NCI-H748 (cell line): Measurements from ENCODE around the gene TRIP12.
"Not testable (repeated sequence)": the region's sequence is repeated elsewhere in the genome, so short reads cannot be mapped to it uniquely, and the experiment has no call there.

Experiments used
- DNase-seq: peaks from one replicate; lab custom pipeline; 2025; ENCODE audit not compliant: unreplicated experiment; lab: John Stamatoyannopoulos, UW

TRIP12 gene

DNA sequence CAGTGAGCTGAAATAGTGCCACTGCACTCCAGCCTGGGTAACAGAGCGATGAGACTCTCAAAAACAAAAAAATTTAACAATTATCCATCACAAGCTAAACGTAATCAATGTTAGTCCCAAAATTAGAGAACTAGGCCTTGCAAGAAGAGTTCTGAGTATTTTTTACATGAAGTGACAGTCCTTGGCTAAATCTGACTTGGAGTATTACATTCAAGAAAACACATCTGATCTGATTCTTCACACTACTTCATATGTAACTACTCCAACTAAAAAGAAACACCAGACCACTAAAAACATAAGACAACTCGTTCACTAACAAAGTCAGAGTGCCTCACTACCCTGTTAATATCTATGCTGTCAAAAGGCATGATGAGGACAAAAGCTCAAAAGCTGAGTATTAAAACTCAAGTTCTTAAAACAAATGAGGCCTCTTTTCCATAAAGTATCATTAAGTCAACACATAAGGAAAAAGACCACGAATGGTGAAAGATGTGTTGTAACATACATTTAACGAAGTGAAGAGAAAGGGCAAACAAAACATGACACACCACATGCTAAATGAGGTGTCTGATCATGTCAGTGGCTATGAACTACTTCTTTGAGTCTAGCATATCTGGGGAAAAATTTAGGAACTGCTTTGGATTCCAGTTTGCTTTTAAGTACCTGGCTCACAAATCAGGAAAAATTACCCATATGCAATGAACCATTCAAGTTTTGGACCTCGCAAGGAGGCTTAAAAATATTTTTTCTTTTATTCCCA is 42.4 kb downstream of the TRIP12 start:
- no peak for DNase-seq

DNA sequence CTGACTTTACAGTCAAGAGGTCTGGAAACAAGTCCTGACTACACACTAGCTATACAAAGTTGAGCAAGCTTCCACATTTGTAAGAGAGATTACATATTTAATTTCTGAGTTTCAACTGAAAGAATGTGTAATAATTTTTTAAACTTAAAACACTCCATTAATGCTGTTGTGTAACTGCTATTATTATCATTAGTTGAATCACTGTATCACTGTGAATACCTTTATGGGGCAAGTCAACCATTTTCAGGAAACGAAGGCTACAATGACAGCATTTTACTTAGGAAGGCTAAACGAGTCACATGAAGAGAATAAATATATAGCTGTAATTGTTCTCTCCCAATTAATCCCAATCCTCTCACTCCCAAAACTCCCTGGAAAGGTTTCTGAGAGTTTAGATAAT is 46.3 kb downstream of the TRIP12 start:
- no peak for DNase-seq

DNA sequence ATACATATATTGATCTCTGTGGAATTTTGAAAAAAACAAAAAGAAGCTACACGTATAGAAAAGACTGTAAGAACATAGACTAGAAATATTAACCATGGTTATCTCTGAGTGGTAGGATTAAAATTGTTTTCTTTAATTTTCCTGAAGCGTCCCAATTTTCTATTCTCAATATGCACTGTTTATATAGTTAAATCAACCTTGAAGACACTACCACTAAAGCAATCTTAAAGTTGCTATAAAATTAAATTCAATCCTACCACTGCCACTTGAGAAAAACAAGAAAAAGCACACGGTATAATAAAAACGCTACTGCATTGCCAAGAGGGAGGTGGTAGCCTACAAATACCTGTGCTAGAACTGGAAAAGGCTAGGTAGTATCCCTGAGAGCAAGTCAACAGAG is 47.2 kb downstream of the TRIP12 start:
- DNase-seq = no peak

DNA sequence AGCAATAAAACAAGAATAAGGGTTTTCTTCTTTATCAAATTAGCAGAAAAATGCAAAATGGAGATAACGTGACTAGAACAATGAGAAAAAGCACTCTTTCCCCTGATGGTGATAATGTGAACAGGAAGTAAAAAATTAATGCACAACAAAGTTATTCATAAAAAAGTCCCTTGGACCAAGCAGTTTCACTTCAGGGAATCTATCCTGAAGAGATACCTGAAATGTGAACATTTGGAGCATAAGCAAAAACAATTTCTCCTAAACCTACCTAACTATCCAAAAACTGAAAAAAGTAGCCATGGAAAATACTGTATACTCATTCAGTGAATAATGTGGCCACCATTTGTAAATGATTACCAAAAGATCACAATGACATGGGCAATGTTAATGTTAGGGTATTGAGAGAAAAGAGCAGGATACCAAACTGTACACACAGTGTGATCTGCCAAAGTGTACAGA is 48.7 kb downstream of the TRIP12 start:
- no peak for DNase-seq

DNA sequence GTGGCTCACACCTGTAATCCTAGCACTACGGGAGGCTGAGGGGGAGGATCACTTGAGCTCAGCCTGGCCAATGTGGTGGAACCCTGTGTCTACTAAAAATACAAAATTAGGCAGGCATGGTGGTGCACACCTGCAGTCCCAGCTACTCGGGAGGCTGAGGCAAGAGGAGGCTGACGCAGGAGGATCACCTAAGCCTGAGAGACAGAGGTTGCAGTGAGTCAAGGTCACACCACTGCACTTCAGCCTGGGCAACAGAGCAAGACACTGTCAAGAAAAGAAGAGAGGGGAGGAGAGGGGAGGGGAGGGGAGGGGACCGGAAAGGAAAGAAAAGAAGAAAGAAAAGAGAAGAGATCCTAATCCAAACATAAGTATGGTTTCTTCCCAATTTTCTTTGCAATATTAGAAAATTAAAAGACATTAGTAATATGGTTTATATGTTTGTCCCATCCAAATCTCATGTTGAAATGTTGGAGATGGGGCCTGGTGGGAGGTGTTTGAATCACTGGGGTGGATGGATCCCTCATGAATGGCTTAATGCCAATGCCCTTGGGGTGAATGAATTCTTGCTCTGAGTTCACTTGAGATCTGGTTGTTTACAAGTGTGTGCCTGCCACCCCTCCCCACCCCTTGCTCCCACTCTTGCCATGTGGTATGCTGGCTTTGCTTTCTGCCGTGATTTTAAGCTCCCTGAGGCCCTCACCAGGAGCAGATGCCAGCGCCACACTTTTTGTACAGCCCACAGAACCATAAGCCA is 50.7 kb downstream of the TRIP12 start:
- DNase-seq = no peak

DNA sequence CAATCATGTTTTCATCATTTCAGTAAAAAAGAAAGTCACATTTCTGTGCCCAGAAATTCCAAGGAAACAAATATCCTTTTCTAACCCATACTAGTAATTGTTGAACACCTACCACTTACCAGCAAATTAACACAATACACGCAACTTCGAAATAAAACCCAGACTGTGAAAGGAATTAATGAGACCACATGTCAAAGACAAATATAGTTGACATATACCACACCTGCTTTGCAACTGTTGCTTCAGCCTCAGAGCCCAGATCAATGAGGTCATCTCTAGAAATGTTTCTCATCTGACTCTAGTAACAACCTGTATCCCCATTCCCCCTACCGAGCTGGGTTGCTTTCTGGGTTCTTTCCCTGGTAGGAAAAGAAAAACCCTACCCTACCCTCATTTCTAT is 52.6 kb downstream of the TRIP12 start:
- no peak for DNase-seq

DNA sequence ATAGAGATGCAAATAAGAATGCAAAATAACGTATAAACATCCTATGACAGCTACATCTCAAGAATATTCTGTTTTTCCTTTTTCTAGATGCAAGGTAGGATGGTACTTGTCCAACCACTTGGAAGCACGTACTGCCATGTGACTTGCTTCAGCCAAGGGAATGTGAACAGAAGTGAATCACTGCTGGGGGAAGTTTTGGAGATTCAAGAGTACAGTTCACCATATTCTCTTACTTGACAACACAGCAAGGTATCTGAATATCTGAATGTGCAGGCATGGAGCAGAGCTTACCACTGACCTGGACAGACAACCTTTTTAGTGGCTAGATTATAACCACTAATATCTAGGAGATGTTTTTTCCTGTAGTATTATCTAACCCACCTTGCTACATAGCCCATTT is 53.0 kb downstream of the TRIP12 start:
- no peak for DNase-seq

DNA sequence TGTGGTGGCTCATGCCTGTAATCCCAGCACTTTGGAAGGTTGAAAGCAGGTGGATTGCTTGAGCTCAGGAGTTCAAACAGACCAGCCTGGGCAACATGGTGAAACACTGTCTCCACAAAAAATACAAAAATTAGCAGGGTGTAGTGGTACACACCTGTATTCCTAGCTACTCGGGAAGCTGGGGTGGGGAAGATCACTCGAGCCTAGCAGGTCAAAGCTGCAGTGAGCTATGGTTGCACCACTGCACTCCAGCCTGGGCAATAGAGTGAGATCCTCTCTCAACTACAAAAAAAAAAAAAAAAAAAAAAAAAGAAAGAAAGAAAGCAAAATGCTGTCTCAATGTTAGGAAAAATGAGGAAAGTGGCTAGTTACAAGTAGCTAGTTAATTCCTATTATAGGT is 56.8 kb downstream of the TRIP12 start:
- DNase-seq = no peak

DNA sequence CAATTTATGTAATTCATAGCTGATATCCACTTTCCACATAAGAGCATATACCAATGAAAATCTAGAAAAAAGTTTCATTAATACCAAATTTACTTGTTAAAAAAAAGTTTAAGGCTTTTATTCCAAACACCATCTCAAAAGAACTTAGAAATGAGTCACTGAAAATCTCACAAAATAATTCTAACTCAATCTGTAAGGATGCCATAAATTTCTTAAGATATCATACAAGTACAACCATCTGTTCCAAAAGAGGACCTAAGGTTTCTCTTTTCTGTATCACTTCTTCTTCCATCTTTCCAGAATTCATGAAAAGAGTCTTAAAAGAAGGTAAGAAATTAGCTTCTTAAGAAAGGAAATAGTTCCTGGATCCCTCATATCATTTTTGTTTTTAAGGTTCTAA is 60.4 kb downstream of the TRIP12 start:
- no peak for DNase-seq

DNA sequence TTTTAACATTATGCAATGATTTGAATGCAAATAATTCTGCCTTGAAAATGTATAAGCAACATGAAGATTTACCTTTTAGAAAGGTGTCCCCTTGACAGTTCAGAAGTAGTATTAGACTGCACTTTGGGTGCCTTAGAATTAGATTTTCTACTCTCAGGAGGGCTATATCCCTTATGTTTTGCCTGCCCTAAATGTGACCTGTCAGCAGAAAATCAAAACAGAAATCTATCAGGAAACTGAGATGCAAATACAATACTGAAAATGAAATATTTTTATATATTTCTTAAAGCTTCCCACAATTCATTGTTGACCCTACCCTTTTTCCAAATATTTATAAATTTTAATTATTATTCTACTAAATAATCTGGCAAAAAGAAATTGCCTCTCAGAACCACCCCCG is 61.5 kb downstream of the TRIP12 start:
- DNase-seq = no peak

DNA sequence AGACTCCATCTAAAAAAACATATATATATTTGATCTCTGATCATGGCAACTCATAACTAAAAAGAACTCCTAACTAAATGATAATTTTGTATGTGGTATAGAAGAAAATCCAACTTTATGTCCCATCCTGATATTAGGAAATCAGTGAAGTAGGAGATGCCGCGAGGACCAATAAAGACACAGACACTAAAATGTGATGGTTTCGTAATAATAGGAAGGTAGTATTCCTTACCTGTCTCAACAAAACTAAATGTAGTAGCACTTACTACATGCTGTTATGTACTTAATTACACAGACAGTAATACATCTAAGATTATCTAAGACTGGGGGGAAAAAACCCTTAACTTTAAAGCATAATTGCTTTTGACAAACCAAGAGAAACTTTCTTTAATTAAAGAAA is 63.5 kb downstream of the TRIP12 start:
- DNase-seq = no peak

DNA sequence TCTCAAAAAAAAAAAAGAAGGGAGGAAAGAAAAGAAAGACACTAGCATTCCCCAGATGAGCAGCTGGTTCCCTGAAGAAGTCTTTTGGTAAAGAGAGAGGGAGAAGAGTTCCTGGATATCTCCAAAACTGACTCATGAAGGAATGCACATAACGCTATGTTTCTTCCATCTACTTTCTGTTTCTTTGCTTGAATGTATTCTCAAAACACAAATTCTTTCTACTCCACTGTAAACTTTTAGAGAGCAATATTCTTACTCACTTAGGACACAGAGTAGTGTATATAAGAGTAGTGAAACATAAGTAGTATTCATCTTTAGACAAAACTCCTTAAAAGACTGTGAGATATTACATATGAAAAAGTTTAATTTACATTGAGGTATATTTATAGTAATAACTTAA is 64.2 kb downstream of the TRIP12 start:
- DNase-seq = no peak

DNA sequence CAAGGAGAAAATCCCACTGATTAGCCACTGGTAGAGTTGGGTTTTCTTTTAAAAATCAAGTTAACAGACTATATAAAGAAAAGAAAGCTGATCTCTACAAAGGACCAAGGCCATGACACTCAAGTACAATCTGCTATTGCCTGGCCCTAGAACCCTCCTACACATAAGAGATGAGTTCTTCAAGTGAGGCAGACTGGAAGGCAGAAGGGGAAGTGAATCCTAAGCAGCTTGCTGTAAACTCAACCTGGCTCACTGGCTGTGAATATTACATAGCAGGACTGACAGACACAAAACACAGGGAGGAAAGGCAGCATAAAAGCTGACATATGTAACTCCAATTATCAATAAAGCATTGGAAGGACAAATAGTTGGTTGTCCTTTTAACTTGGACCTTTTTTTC is 65.4 kb downstream of the TRIP12 start:
- DNase-seq = no peak

DNA sequence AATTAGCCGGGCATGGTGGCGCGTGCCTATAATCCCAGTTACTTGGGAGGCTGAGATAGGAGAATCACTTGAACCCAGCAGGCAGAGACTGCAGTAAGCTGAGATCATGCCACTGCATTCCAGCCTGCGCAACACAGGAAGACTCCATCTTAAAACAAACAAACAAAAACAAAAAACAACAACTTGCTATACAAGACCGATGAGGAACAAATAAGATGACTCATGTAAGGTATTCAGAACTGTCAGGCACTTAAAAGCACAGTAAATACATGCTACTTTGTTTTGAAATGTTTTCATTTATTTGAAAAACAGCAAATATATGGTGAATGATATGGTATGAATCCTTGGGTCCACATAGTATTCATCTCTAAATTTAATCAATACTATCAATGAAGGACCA is 66.7 kb downstream of the TRIP12 start:
- no peak for DNase-seq

DNA sequence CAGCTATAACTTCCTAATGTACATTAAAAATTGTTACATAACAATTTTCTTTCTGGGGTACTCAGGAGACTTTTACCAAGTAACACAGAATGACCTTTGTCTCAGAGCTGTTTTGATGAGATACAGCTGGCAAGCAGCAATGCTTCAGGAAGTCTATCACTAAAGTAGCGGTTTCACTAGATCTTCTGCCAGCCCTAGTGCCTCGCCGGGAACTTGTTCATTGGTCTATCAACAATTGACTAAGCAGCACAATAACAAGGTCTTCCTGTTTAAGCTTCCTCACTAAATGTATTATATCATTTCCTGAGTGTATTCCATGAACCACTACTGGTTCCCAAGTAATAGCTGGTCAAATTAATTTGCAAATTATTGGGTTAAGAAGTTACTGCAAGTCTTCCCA is 69.2 kb downstream of the TRIP12 start:
- no peak for DNase-seq

DNA sequence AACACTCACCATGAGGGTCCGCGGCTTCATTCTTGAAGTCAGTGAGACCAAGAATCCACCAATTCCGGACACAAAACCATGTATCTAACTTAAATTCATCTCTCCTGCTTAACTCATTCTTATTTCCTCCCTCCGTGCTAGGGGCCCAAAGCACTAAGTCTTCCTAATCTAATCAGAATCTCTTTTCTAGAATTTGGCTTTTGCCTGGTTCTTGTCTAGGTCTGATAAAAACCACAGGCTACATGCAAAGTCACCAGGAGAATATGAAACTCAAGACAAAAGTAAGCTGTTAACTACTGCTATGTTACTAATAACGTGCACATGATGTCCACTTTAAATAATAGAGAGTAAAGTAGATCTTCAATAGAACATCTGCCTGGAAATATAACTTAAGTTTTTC is 69.9 kb downstream of the TRIP12 start:
- DNase-seq = no peak

DNA sequence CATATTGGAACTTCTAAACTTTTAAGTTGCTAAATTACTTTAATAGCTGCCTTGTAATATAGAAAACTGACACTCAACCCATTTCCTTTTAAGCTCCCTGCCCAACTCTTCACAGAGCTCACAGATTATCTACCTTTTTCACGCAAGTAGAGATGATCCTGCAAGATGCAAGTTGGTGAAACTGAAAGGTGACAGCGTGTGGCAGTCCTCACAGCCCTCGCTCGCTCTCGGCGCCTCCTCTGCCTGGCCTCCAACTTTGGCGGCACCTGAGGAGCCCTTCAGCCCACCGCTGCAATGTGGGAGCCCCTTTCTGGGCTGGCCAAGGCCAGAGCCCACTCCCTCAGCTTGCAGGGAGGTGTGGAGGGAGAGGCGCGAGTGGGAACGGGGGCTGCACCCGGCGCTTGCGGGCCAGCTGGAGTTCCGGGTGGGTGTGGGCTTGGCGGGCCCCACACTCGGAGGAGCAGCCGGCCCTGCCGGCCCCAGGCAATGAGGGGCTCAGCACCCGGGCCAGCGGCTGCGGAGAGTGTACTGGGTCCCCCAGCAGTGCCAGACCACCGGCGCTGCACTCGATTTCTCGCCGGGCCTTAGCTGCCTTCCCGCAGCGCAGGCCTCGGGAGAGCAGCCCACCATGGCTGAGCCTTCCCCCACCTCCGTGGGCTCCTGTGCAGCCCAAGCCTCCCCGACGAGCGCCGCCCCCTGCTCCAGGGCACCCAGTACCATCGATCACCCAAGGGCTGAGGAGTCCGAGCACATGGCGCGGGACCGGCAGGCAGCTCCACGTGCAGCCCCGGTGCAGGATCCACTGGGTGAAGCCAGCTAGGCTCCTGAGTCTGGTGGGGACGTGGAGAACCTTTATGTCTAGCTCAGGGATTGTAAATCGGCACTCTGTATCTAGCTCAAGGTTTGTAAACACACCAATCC is 71.2 kb downstream of the TRIP12 start:
- DNase-seq = not testable (repeated sequence)

DNA sequence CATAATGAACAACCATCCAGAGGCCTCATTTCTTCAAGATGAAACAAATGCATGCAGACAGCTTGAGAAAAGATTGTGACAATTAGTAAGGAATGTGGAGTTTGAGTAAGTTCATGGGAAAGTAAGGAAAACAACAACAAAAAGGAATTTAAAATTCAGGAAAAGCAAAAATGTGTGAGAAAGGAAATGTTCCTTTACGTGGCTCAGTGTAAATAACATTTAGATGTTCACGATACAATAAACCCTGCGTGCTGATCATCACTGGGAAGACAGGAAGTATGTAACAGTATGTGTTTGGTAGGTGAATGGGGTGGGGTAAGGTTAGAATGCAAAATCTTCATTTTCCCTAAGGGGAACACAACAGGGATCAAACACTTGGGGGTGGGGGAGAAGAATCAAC is 72.7 kb downstream of the TRIP12 start:
- no peak for DNase-seq

DNA sequence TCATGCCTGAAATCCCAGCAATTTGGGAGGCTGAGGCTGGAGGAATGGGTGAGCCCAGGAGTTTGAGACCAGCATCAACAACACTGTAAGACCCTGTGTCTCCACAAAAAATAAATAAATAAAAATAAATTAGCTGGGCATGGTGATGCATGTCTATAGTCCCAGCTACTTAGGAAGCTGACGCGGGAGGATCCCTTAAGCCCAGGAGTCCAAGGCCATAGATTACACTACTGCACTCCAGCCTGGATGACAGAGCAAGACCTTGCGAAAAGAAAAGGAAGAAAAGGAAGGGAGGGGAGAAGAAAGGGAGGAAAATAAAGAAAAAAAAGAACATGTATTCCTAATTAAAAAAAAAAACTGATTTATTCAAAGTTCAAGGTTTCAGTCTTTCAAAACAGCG is 78.2 kb downstream of the TRIP12 start:
- no peak for DNase-seq

DNA sequence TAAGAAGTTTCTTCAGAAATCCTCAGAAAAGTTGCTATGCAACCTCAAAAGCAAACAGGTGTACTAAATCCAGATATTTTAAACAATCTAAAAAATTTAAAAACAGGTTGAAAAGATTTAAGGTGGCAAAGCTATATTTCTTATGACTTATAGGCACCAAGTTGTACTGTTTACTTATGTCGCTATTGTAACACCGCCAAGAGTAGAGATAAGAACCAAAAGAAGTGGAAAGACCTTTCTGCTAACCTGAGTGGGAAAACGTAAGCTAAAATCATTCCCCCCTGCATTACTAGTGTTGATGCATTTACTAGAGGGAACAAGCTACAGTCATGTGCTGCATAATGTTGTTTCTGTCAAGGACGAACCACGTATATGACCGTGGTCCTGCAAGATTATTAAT is 83.1 kb downstream of the TRIP12 start:
- no peak for DNase-seq

DNA sequence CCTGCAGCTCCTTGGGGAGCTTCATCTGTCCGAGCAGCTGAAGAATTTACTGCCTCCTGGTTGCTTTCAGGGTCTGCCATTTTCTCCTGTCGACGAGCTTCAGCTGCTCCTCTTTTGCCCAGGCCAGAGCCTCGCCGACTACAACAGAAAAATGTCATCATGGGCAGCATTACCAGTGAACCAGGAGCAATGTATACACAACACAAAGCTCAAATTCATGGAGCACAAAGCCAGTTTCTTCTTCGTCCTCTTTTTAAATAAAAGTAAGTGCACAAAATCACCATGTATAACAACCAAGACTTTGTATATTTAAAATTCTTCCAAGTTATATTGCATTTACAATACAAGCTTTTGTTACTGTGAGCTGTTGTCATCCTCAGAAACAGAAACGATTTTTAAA is 85.0 kb downstream of the TRIP12 start:
- DNase-seq = no peak
